Mesendoderm (in vitro differentiated cells): ENCODE results near the gene G0S2.

Experiments used
- DNase-seq: peaks from one replicate; pipeline ENCODE4 v3.0.0; 2013
- H2AK5ac ChIP-seq: 2 replicates; pipeline ENCODE4 v1.6.1; 2013; ENCODE audit warnings: low read length, inconsistent platforms
- H2BK120ac ChIP-seq: 2 replicates; pipeline ENCODE4 v1.6.1; 2013; ENCODE audit warnings: low read depth, mild to moderate bottlenecking, low read length, moderate library complexity, mixed read lengths
- H2BK15ac ChIP-seq: replicated peaks from 2 replicates; pipeline ENCODE4 v1.6.1; 2013; ENCODE audit warnings: low read depth, mild to moderate bottlenecking, moderate library complexity
- H2BK5ac ChIP-seq: 2 replicates; pipeline ENCODE4 v1.6.1; 2013; ENCODE audit warnings: low read length, inconsistent platforms
- H3K18ac ChIP-seq: 2 replicates; pipeline ENCODE4 v1.6.1; 2013; ENCODE audit warnings: mild to moderate bottlenecking, low read length, mixed read lengths
- H3K23ac ChIP-seq: one replicate; pipeline ENCODE4 v1.6.1; 2013; ENCODE audit warnings: low read length
- H3K27ac ChIP-seq: 2 replicates; pipeline ENCODE4 v1.5.1; 2013; ENCODE audit warnings: low read depth, mild to moderate bottlenecking, inconsistent platforms, low read length, moderate library complexity
- H3K27me3 ChIP-seq: 2 replicates; pipeline ENCODE4 v1.6.1; 2013; ENCODE audit warnings: low read length, control low read depth, mild to moderate bottlenecking, inconsistent platforms; ENCODE audit not compliant: insufficient read depth, poor library complexity
- H3K36me3 ChIP-seq: 2 replicates; pipeline ENCODE4 v1.6.1; 2013; ENCODE audit warnings: low read length, inconsistent platforms; ENCODE audit not compliant: control insufficient read depth, insufficient read depth
- H3K4ac ChIP-seq: one replicate; pipeline ENCODE4 v1.6.1; 2013; ENCODE audit warnings: low read depth, mild to moderate bottlenecking, low read length, moderate library complexity
- H3K4me1 ChIP-seq: 2 replicates; pipeline ENCODE4 v1.6.1; 2013; ENCODE audit warnings: low read depth, low read length, inconsistent platforms; ENCODE audit not compliant: control insufficient read depth
- H3K4me2 ChIP-seq: 2 replicates; pipeline ENCODE4 v1.6.1; 2013; ENCODE audit warnings: low read length
- H3K4me3 ChIP-seq: 2 replicates; pipeline ENCODE4 v1.5.1; 2013; ENCODE audit warnings: mild to moderate bottlenecking, low read length
- H3K56ac ChIP-seq: one replicate; pipeline ENCODE4 v1.6.1; 2013; ENCODE audit warnings: low read length
- H3K79me1 ChIP-seq: 2 replicates; pipeline ENCODE4 v1.6.1; 2013; ENCODE audit warnings: low read length, inconsistent platforms
- H3K79me2 ChIP-seq: 2 replicates; pipeline ENCODE4 v1.6.1; 2013; ENCODE audit warnings: mild to moderate bottlenecking, low read length; ENCODE audit not compliant: control insufficient read depth, insufficient read depth
- H3K9ac ChIP-seq: 2 replicates; pipeline ENCODE4 v1.6.1; 2013; ENCODE audit warnings: low read length, inconsistent platforms
- H4K5ac ChIP-seq: one replicate; pipeline ENCODE4 v1.6.1; 2013; ENCODE audit warnings: low read length
- H4K8ac ChIP-seq: one replicate; pipeline ENCODE4 v1.6.1; 2013; ENCODE audit warnings: low read depth, mild to moderate bottlenecking, control low read depth, low read length, moderate library complexity
- WGBS: extraction: QIAGEN DNeasy Blood & Tissue Kit; methylation state at CpG from one replicate; pipeline ENCODE4 v1.1.7; 2013; ENCODE audit warnings: low lambda C conversion rate, missing lambda C conversion rate; ENCODE audit not compliant: insufficient coverage; ENCODE audit errors: extremely low coverage; 5-methylcytosine and 5-hydroxymethylcytosine counted together

G0S2 gene

DNA sequence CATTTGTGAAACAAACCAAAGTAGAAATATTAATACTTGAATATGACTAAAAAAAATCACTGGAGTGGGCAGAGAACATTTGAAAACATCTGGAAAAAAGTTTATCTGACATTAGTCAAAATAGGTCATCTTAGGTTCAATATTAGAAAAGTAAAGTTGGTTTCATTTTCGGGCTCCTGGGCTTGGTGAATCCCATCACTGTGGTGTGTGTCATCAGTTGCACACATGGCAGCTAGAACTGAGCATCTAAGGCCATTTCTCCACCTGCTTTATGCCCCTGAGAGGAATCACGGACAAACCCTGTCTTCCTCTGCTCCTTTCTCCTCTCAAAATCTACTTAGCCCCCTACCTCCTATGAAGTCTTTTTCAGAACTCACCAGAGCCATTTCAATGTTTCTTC, 34.9 kb downstream of the G0S2 start:
- no peak overlapping the region for H2BK5ac ChIP-seq
- H3K36me3 ChIP-seq: no peaks in the 10 kb centered on the region
- H3K4me3 ChIP-seq: no peak overlapping the region
- no CpG with 5 or more reads among the region's 2 CpGs for WGBS
- no peak overlapping the region for H4K5ac ChIP-seq
- H4K8ac ChIP-seq: no peak overlapping the region
- H2BK120ac ChIP-seq: no peak overlapping the region
- no peak overlapping the region for H3K23ac ChIP-seq
- H3K79me2 ChIP-seq: no peaks in the 10 kb centered on the region
- no peak overlapping the region for H3K4ac ChIP-seq
- H3K4me1 ChIP-seq: no peaks in the 10 kb centered on the region
- no peak overlapping the region for H2AK5ac ChIP-seq
- H3K18ac ChIP-seq: no peak overlapping the region
- H3K9ac ChIP-seq: no peak overlapping the region
- H3K27me3 ChIP-seq: no peaks in the 10 kb centered on the region
- DNase-seq: no peak
- no peak overlapping the region for H2BK15ac ChIP-seq
- H3K27ac ChIP-seq: no peak overlapping the region
- no peak overlapping the region for H3K56ac ChIP-seq
- no peak overlapping the region for H3K4me2 ChIP-seq
- no peaks in the 10 kb centered on the region for H3K79me1 ChIP-seq

GRCh38 chr1:209710847-209711246, 35.6 kb downstream of the G0S2 start:
- H2BK15ac ChIP-seq: no peak overlapping the region
- H3K4me2 ChIP-seq: no peak overlapping the region
- H3K79me2 ChIP-seq: no peaks in the 10 kb centered on the region
- no peaks in the 10 kb centered on the region for H3K4me1 ChIP-seq
- no peak overlapping the region for H2AK5ac ChIP-seq
- H4K5ac ChIP-seq: no peak overlapping the region
- H3K56ac ChIP-seq: no peak overlapping the region
- no peak overlapping the region for H2BK5ac ChIP-seq
- H3K36me3 ChIP-seq: no peaks in the 10 kb centered on the region
- H3K4me3 ChIP-seq: no peak overlapping the region
- no peaks in the 10 kb centered on the region for H3K79me1 ChIP-seq
- H2BK120ac ChIP-seq: no peak overlapping the region
- no peak overlapping the region for H3K27ac ChIP-seq
- no peak overlapping the region for H3K4ac ChIP-seq
- WGBS: no CpG with 5 or more reads among the region's 3 CpGs
- no peak overlapping the region for H3K18ac ChIP-seq
- no peak overlapping the region for H4K8ac ChIP-seq
- H3K27me3 ChIP-seq: no peaks in the 10 kb centered on the region
- DNase-seq: no peak
- no peak overlapping the region for H3K9ac ChIP-seq
- H3K23ac ChIP-seq: no peak overlapping the region

GRCh38 chr1:209714338-209714737, 39.1 kb downstream of the G0S2 start:
- no peak overlapping the region for H2AK5ac ChIP-seq
- no peak overlapping the region for H3K4me3 ChIP-seq
- no peak overlapping the region for H3K4ac ChIP-seq
- H3K4me1 ChIP-seq: no peaks in the 10 kb centered on the region
- H2BK120ac ChIP-seq: no peak overlapping the region
- H3K18ac ChIP-seq: no peak overlapping the region
- H3K9ac ChIP-seq: no peak overlapping the region
- no peak overlapping the region for H3K4me2 ChIP-seq
- no peak overlapping the region for H4K5ac ChIP-seq
- H3K27ac ChIP-seq: no peak overlapping the region
- no peak for DNase-seq
- no peak overlapping the region for H2BK15ac ChIP-seq
- H3K56ac ChIP-seq: no peak overlapping the region
- WGBS: no CpG with 5 or more reads among the region's 2 CpGs
- H3K79me2 ChIP-seq: no peaks in the 10 kb centered on the region
- H4K8ac ChIP-seq: no peak overlapping the region
- no peak overlapping the region for H2BK5ac ChIP-seq
- no peak overlapping the region for H3K23ac ChIP-seq
- H3K36me3 ChIP-seq: no peaks in the 10 kb centered on the region
- no peaks in the 10 kb centered on the region for H3K79me1 ChIP-seq
- H3K27me3 ChIP-seq: no peaks in the 10 kb centered on the region

DNA sequence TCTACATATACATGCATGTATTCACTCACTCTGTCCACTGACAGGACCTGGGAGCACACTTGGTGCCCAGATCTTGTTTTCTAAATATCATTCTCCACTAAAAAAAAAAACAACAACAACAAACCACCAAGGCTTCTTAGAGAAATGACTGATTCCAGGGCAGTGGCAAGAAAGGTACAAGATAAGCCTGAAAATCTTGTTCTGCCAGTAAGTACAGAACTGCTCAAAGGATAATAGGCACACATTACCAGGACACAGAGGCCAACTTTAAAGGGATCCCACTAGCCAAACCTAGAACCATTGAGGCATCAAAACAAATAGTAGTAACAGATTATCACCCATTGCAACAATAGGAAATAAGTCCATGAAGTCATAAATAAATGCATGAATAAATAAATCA, 40.1 kb downstream of the G0S2 start:
- no peak overlapping the region for H3K56ac ChIP-seq

DNA sequence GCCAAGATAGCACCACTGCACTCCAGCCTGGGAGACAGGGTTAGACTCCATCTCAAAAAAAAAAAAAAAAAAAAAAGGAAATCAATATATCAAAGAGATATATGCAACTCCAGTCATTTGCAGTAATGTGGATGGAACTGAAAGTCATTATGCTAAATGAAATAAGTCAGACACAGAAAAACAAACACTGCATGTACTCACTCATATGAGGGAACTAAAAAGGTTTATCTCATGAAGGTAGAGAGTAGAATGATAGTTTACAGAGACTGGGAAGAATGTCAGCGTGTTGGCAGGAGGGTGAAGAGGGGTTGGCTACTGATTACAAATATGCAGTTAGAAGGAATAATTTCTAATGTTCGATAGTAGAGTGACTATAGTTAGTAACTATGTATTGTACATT, 42.6 kb downstream of the G0S2 start:
- no peaks in the 10 kb centered on the region for H3K79me1 ChIP-seq
- no peak overlapping the region for H3K4me3 ChIP-seq
- H3K4me1 ChIP-seq: no peaks in the 10 kb centered on the region
- WGBS: no CpG with 5 or more reads among the region's 2 CpGs
- no peak overlapping the region for H2AK5ac ChIP-seq
- no peak overlapping the region for H2BK5ac ChIP-seq
- no peak overlapping the region for H4K8ac ChIP-seq
- no peak overlapping the region for H3K27ac ChIP-seq
- H4K5ac ChIP-seq: no peak overlapping the region
- H3K79me2 ChIP-seq: no peaks in the 10 kb centered on the region
- no peak overlapping the region for H3K9ac ChIP-seq
- no peak overlapping the region for H3K23ac ChIP-seq
- H3K4ac ChIP-seq: no peak overlapping the region
- no peak overlapping the region for H3K18ac ChIP-seq
- H3K27me3 ChIP-seq: no peaks in the 10 kb centered on the region
- H2BK15ac ChIP-seq: no peak overlapping the region
- H3K36me3 ChIP-seq: no peaks in the 10 kb centered on the region
- no peak overlapping the region for H3K4me2 ChIP-seq
- H3K56ac ChIP-seq: no peak overlapping the region
- no peak for DNase-seq
- no peak overlapping the region for H2BK120ac ChIP-seq

More for the DNA sequence above, 40.1 kb downstream of the G0S2 start:
- H3K79me2 ChIP-seq: no peaks in the 10 kb centered on the region
- H3K36me3 ChIP-seq: no peaks in the 10 kb centered on the region
- no peak overlapping the region for H4K5ac ChIP-seq
- H3K18ac ChIP-seq: no peak overlapping the region
- H3K4ac ChIP-seq: no peak overlapping the region
- no peaks in the 10 kb centered on the region for H3K4me1 ChIP-seq
- H2BK120ac ChIP-seq: no peak overlapping the region
- H3K4me2 ChIP-seq: no peak overlapping the region
- no peak overlapping the region for H4K8ac ChIP-seq
- no peaks in the 10 kb centered on the region for H3K27me3 ChIP-seq
- no peak overlapping the region for H2BK5ac ChIP-seq
- no peak overlapping the region for H3K9ac ChIP-seq
- H2AK5ac ChIP-seq: no peak overlapping the region
- H2BK15ac ChIP-seq: no peak overlapping the region
- no peak for DNase-seq
- H3K79me1 ChIP-seq: no peaks in the 10 kb centered on the region
- H3K23ac ChIP-seq: no peak overlapping the region
- no peak overlapping the region for H3K27ac ChIP-seq
- no peak overlapping the region for H3K4me3 ChIP-seq

GRCh38 chr1:209720326-209720725, 45.1 kb downstream of the G0S2 start:
- no peaks in the 10 kb centered on the region for H3K79me1 ChIP-seq
- H3K4me3 ChIP-seq: no peak overlapping the region
- no peak overlapping the region for H2BK5ac ChIP-seq
- H3K18ac ChIP-seq: no peak overlapping the region
- no peaks in the 10 kb centered on the region for H3K36me3 ChIP-seq
- no peak overlapping the region for H3K56ac ChIP-seq
- H4K8ac ChIP-seq: no peak overlapping the region
- H3K4me1 ChIP-seq: no peaks in the 10 kb centered on the region
- H3K4ac ChIP-seq: no peak overlapping the region
- no peak overlapping the region for H3K4me2 ChIP-seq
- no peak overlapping the region for H2BK15ac ChIP-seq
- no peak overlapping the region for H3K23ac ChIP-seq
- H3K9ac ChIP-seq: no peak overlapping the region
- H4K5ac ChIP-seq: no peak overlapping the region
- no peaks in the 10 kb centered on the region for H3K27me3 ChIP-seq
- no peak overlapping the region for H2BK120ac ChIP-seq
- no peak overlapping the region for H3K27ac ChIP-seq
- no peak overlapping the region for H2AK5ac ChIP-seq
- no CpG with 5 or more reads among the region's 4 CpGs for WGBS
- no peaks in the 10 kb centered on the region for H3K79me2 ChIP-seq
- DNase-seq: no peak
